HG03097 (cell line): ENCODE results near the gene PEPD.

Experiments used
- ATAC-seq: cut with Tn5 transposase; IDR thresholded peaks from one replicate; pipeline ENCODE4 v1.9.1; 2021; ENCODE audit not compliant: unreplicated experiment, low FRiP score

Gene PEPD

GRCh38 chr19:33443638-33444561, 77.7 kb downstream of the PEPD start:
- no peak for ATAC-seq

GRCh38 chr19:33442706-33443105, 78.9 kb downstream of the PEPD start:
- no peak for ATAC-seq

GRCh38 chr19:33441828-33442227, 79.8 kb downstream of the PEPD start:
- ATAC-seq, result no peak

- ATAC-seq, result no peak
Observed at GRCh38 chr19:33441277-33441699, 80.3 kb downstream of the PEPD start.

- no peak for ATAC-seq
Observed at GRCh38 chr19:33440682-33441081, 80.9 kb downstream of the PEPD start.

- ATAC-seq, result no peak
Observed at GRCh38 chr19:33440241-33440640, 81.3 kb downstream of the PEPD start.

GRCh38 chr19:33438987-33439781, 82.4 kb downstream of the PEPD start:
- ATAC-seq, result no peak

GRCh38 chr19:33437821-33438671, 83.5 kb downstream of the PEPD start:
- no peak for ATAC-seq

GRCh38 chr19:33437393-33437820, 84.2 kb downstream of the PEPD start:
- ATAC-seq, result no peak

- no peak for ATAC-seq
Observed at GRCh38 chr19:33436360-33437345, 84.9 kb downstream of the PEPD start.

- no peak for ATAC-seq
Observed at GRCh38 chr19:33435706-33436359, 85.8 kb downstream of the PEPD start.

- no peak for ATAC-seq
Observed at GRCh38 chr19:33434886-33435705, 86.5 kb downstream of the PEPD start.

- ATAC-seq, result no peak
Observed at GRCh38 chr19:33434069-33434885, 87.3 kb downstream of the PEPD start.

GRCh38 chr19:33432446-33433170, 89.0 kb downstream of the PEPD start:
- no peak for ATAC-seq

- ATAC-seq, result no peak
Observed at GRCh38 chr19:33432015-33432414, 89.6 kb downstream of the PEPD start.

GRCh38 chr19:33430674-33431277, 90.8 kb downstream of the PEPD start:
- ATAC-seq, result no peak
